ENCODE measurements around the gene ID2.

DNA sequence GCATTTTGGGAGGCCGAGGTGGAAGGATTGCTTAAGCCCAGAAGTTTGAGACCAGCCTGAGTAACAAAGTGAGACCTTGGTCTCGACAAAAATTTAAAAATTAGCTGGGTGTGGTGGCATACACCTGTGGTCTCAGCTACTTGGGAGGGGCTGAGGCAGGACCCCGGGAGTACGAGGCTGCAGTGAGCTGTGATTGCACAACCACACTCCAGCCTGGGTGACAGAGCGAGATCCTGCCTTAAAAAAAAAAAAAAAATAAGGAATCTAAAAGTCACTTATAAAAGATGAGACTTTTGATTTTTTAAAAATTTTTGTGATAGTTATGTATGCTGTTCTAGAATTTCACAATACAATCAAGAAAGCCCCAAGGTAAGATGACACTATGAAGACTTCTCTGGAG, 33.1 kb downstream of the ID2 start:
- TF ChIP-seq CTCF (conservative IDR thresholded peaks at IDR 0.05; ENCODE audit: low read length) (no peak), EZH2phosphoT487 (IDR thresholded peaks at IDR 0.05; ENCODE audit: borderline replicate concordance) (no peak)

All from Loucy (cell line).